ENCODE data around the gene HDLBP. TPM values are rescaled to one million over a fixed set of nuclear protein-coding genes. Genes with fewer than 3 reads are reported as not detected.
A peak's percentile ranks its signal among the peaks of the same experiment; 100 is the strongest.
"Not testable (repeated sequence)": the region's sequence is repeated elsewhere in the genome, so short reads cannot be mapped to it uniquely, and the experiment has no call there.

Gene HDLBP
- total and polyA plus RNA-seq, 4 donors, result 220 to 476 (median 318) TPM

DNA sequence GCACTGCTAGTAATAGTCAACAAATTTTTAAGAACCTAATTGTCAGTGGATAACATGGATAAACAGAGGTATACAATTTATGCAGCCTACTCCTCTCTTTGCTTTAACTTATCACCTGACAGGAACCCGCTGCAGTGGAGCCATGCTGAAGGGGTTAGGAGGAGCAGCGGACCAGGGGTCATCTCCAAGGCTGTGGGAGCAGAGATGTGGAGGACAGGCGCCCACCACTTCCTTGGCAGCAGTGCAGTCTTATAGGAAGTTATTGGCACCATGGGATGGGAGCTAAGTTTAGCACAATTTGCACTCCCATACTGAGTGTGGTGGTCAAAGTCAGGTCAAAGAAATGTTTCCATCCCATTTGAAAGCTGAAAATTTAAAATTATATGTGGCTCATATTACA lies 35.6 kb downstream of the HDLBP start:
- DNase-seq, result no peak
- Histone ChIP-seq H3K9me3 (ENCODE audit: control insufficient read depth, low read length) (no peaks in the 10 kb centered on the region), H3K27me3 (ENCODE audit: control insufficient read depth in 1 of 2, insufficient read depth in 2 of 2, low read length in 1 of 2) (no peaks in the 10 kb centered on the region), H3K4me3 (ENCODE audit: low read length in 2 of 2) (no peak overlapping the region), H3K36me3 (ENCODE audit: control insufficient read depth in 1 of 2, insufficient read depth in 2 of 2, low read length in 1 of 2) (no peaks in the 10 kb centered on the region), H3K4me1 (ENCODE audit: control insufficient read depth in 1 of 2, insufficient read depth in 2 of 2, low read length in 2 of 2) (no peaks in the 10 kb centered on the region), H3K27ac (ENCODE audit: low read depth in 1 of 2, low read length in 2 of 2) (no peak overlapping the region)
- WGBS, 2 donors, result 79 to 83% methylated on average over 3 of the region's 3 CpGs
- ATAC-seq (ENCODE audit: low FRiP score), result no peak
- intact Hi-C loops (cut with DNase I), result loop anchor here (10.0 kb wide), 2 partner anchors 105 to 115 kb away; no protein-coding TSS in a partner anchor

DNA sequence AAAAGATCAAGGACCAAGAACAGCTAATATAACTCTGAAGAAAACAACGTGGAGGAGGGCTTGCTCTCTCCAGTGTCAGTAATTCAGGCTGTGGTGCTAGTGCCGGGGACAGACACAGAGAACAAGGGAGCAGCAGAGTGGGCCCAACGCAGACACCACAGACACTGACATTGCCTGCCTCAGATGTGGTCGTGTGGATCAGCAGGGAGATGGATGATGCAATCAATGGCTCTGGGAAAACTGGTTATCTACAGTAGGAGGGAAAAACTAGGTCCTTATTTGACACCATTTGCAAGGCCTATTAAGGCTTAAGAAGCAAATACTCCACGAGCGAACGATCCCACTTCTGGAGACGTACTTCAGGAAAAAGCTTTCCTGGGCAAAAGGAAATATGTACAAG lies 36.1 kb downstream of the HDLBP start:
- ATAC-seq (ENCODE audit: low FRiP score), result no peak
- Histone ChIP-seq H3K36me3 (ENCODE audit: control insufficient read depth in 1 of 2, insufficient read depth in 2 of 2, low read length in 1 of 2) (no peaks in the 10 kb centered on the region), H3K27ac (ENCODE audit: low read depth in 1 of 2, low read length in 2 of 2) (no peak overlapping the region), H3K9me3 (ENCODE audit: control insufficient read depth, low read length) (no peaks in the 10 kb centered on the region), H3K4me3 (ENCODE audit: low read length in 2 of 2) (no peak overlapping the region), H3K4me1 (ENCODE audit: control insufficient read depth in 1 of 2, insufficient read depth in 2 of 2, low read length in 2 of 2) (no peaks in the 10 kb centered on the region), H3K27me3 (ENCODE audit: control insufficient read depth in 1 of 2, insufficient read depth in 2 of 2, low read length in 1 of 2) (no peaks in the 10 kb centered on the region)
- intact Hi-C loops (cut with DNase I), result loop anchor here (10.0 kb wide), 2 partner anchors 105 to 115 kb away; no protein-coding TSS in a partner anchor
- no peak for DNase-seq
- WGBS, 2 donors, result 76 to 78% methylated on average over 8 of the region's 8 CpGs

- H3K27ac ChIP-seq (ENCODE audit: low read depth in 1 of 2, low read length in 2 of 2); H3K4me3 ChIP-seq (ENCODE audit: low read length in 2 of 2); ATAC-seq (ENCODE audit: low FRiP score); H3K27me3 ChIP-seq (ENCODE audit: control insufficient read depth in 1 of 2, insufficient read depth in 2 of 2, low read length in 1 of 2); H3K9me3 ChIP-seq (ENCODE audit: control insufficient read depth, low read length); H3K36me3 ChIP-seq (ENCODE audit: control insufficient read depth in 1 of 2, insufficient read depth in 2 of 2, low read length in 1 of 2); DNase-seq; H3K4me1 ChIP-seq (ENCODE audit: control insufficient read depth in 1 of 2, insufficient read depth in 2 of 2, low read length in 2 of 2): not testable (repeated sequence)
- intact Hi-C loops (cut with DNase I), result loop anchor here (10.0 kb wide), 2 partner anchors 106 to 116 kb away; no protein-coding TSS in a partner anchor
- WGBS, 2 donors, result 96 to 98% methylated on average over 7 of the region's 7 CpGs
Measured at GRCh38 chr2:241278306-241278705, 37.2 kb downstream of the HDLBP start.

DNA sequence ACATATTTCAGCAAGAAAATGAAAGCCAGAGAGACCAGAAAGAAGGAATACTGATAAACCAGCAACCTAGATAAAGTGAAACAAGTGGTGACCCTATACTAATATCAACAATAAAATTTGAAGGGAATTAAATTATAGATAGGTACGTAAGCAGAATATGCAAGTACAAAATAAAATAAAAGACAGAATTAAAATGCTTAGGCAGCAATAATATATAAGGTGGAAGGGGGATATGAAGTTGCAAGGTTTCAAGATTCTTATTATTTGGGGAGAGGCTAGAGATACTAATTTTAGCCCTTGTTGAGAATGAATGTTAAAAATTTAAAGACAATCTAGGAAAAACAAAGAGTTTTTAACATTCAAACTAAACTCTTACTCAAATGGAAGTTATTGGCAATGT lies 39.6 kb downstream of the HDLBP start:
- H3K27ac ChIP-seq (ENCODE audit: low read depth in 1 of 2, low read length in 2 of 2), result no peak overlapping the region
- intact Hi-C loops (cut with DNase I), result loop anchor here (10.0 kb wide), 2 partner anchors 109 to 119 kb away; no protein-coding TSS in a partner anchor
- ATAC-seq (ENCODE audit: low FRiP score), result no peak
- WGBS, 2 donors, result 98 to 100% methylated on average over 1 of the region's 1 CpG
- DNase-seq, result no peak
- H3K4me1 ChIP-seq (ENCODE audit: control insufficient read depth in 1 of 2, insufficient read depth in 2 of 2, low read length in 2 of 2), result no peaks in the 10 kb centered on the region
- H3K36me3 ChIP-seq (ENCODE audit: control insufficient read depth in 1 of 2, insufficient read depth in 2 of 2, low read length in 1 of 2), result no peaks in the 10 kb centered on the region
- no peaks in the 10 kb centered on the region for H3K9me3 ChIP-seq (ENCODE audit: control insufficient read depth, low read length)
- H3K27me3 ChIP-seq (ENCODE audit: control insufficient read depth in 1 of 2, insufficient read depth in 2 of 2, low read length in 1 of 2), result no peaks in the 10 kb centered on the region
- no peak overlapping the region for H3K4me3 ChIP-seq (ENCODE audit: low read length in 2 of 2)

DNA sequence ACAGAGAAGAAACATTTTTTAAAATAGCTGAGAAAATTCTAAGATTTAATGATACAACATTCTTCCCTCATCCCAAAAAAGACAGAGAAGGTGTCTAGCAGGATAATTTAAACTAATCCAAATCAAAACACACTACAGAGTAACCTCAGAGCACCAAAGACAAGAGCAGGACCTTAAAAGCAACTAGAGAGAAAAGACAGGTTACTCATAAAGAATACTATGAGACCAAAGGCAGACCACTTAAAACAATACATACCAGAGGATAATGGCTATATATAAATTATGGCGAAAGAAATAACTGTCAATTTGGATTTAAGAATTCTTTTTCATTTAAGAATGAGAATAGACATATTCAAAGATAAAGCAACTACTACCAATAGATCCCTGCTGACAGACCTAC lies 40.0 kb downstream of the HDLBP start:
- H3K4me1 ChIP-seq (ENCODE audit: control insufficient read depth in 1 of 2, insufficient read depth in 2 of 2, low read length in 2 of 2), result no peaks in the 10 kb centered on the region
- intact Hi-C loops (cut with DNase I), result loop anchor here (10.0 kb wide), 2 partner anchors 109 to 119 kb away; no protein-coding TSS in a partner anchor

DNA sequence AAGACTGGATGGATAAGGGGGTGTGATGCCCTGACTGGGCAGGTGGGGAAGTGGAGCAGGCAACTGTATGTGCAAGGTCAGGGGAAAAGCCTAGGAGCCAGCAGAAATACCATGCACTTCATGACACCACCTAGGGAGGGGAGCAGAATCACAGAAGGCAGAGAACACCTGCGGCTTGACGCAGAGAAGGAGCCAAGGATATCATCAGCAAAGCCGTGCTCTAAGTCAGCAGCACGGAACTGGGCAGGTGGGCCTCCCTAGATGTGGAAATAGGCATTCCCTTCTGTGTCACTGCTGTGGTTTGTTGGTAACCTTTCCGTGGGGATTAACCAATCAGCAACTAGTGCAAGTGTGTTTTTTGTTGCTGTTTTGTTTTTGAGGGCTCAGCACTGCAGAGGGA lies 41.3 kb downstream of the HDLBP start:
- no peak overlapping the region for H3K27ac ChIP-seq (ENCODE audit: low read depth in 1 of 2, low read length in 2 of 2)
- DNase-seq (no peak), ATAC-seq (ENCODE audit: low FRiP score) (no peak)
- intact Hi-C loops (cut with DNase I), result loop anchor here (5.0 to 10.0 kb wide), 3 partner anchors 43 to 121 kb away; partner anchors contain the start of genes HDLBP (in 1 of the 2) and SEPTIN2 (in 1 of the 2)
- H3K4me3 ChIP-seq (ENCODE audit: low read length in 2 of 2), result no peak overlapping the region
- no peaks in the 10 kb centered on the region for H3K9me3 ChIP-seq (ENCODE audit: control insufficient read depth, low read length)
- no peaks in the 10 kb centered on the region for H3K36me3 ChIP-seq (ENCODE audit: control insufficient read depth in 1 of 2, insufficient read depth in 2 of 2, low read length in 1 of 2)
- H3K27me3 ChIP-seq (ENCODE audit: control insufficient read depth in 1 of 2, insufficient read depth in 2 of 2, low read length in 1 of 2), result no peaks in the 10 kb centered on the region
- WGBS, 2 donors, result 89 to 90% methylated on average over 5 of the region's 5 CpGs
- H3K4me1 ChIP-seq (ENCODE audit: control insufficient read depth in 1 of 2, insufficient read depth in 2 of 2, low read length in 2 of 2), result peaks cover 0 to 2% of the 10 kb centered on the region in 2 donors

More for the DNA sequence above, 40.0 kb downstream of the HDLBP start:
- WGBS, 2 donors, result 96 to 100% methylated on average over 1 of the region's 1 CpG
- H3K4me3 ChIP-seq (ENCODE audit: low read length in 2 of 2), result no peak overlapping the region
- no peak for ATAC-seq (ENCODE audit: low FRiP score)
- H3K27ac ChIP-seq (ENCODE audit: low read depth in 1 of 2, low read length in 2 of 2), result no peak overlapping the region
- H3K36me3 ChIP-seq (ENCODE audit: control insufficient read depth in 1 of 2, insufficient read depth in 2 of 2, low read length in 1 of 2), result no peaks in the 10 kb centered on the region
- H3K27me3 ChIP-seq (ENCODE audit: control insufficient read depth in 1 of 2, insufficient read depth in 2 of 2, low read length in 1 of 2), result no peaks in the 10 kb centered on the region
- no peaks in the 10 kb centered on the region for H3K9me3 ChIP-seq (ENCODE audit: control insufficient read depth, low read length)
- DNase-seq, result no peak

DNA sequence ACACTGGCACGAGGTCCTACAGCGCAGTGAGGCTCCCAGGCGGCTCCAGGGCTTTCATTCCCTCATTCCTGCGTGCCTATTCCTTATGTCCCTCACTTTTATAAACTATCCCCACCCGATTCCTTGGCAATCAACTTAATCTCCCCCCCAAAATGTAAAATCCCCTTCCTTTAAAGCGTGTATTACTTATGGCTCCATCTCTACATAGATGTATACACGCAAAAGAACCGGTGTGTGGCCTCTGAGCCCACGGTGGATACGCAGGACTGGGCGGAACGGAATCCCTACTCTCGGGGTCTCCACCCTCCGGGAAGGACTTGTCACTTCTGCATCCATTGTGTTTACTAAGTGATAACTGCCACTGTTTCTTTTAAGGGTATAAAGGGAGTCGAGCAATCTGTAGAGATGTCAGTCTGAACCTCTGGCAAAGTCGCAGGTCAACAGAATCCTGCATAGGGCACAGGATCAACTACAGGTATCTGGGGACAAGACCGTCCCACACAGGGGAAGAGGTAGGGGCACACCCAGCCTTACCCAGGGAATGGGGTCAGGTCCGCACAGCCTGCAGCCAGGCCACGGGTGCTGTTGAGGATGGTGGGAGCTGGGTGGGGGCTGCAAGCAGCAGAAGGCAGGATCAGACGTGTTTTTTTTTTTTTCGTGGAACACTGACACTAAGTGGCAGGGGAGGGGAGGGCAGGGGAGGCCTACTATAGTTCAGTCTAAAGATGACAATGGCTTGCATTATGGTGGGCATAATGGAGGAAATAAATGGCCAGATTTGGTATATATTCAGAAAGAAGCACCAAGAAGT lies 42.1 kb downstream of the HDLBP start:
- H3K4me3 ChIP-seq (ENCODE audit: low read length in 2 of 2), result peak overlapping the region in 1 of 2 donors; percentile 95
- H3K27me3 ChIP-seq (ENCODE audit: control insufficient read depth in 1 of 2, insufficient read depth in 2 of 2, low read length in 1 of 2), result no peaks in the 10 kb centered on the region
- 57 to 58% methylated on average over 21 of the region's 21 CpGs for WGBS, 2 donors
- peak overlapping the region in 1 of 2 donors; percentile 69 for H3K27ac ChIP-seq (ENCODE audit: low read depth in 1 of 2, low read length in 2 of 2)
- no peaks in the 10 kb centered on the region for H3K9me3 ChIP-seq (ENCODE audit: control insufficient read depth, low read length)
- ATAC-seq (ENCODE audit: low FRiP score), result peak; percentile 10
- intact Hi-C loops (cut with DNase I), result loop anchor here (1.0 to 10.0 kb wide), 4 partner anchors 41 to 121 kb away; partner anchors contain the start of genes HDLBP (in 1 of the 2) and SEPTIN2 (in 1 of the 2)
- H3K36me3 ChIP-seq (ENCODE audit: control insufficient read depth in 1 of 2, insufficient read depth in 2 of 2, low read length in 1 of 2), result no peaks in the 10 kb centered on the region
- DNase-seq, result no peak
- peaks cover 0 to 2% of the 10 kb centered on the region in 2 donors for H3K4me1 ChIP-seq (ENCODE audit: control insufficient read depth in 1 of 2, insufficient read depth in 2 of 2, low read length in 2 of 2)

DNA sequence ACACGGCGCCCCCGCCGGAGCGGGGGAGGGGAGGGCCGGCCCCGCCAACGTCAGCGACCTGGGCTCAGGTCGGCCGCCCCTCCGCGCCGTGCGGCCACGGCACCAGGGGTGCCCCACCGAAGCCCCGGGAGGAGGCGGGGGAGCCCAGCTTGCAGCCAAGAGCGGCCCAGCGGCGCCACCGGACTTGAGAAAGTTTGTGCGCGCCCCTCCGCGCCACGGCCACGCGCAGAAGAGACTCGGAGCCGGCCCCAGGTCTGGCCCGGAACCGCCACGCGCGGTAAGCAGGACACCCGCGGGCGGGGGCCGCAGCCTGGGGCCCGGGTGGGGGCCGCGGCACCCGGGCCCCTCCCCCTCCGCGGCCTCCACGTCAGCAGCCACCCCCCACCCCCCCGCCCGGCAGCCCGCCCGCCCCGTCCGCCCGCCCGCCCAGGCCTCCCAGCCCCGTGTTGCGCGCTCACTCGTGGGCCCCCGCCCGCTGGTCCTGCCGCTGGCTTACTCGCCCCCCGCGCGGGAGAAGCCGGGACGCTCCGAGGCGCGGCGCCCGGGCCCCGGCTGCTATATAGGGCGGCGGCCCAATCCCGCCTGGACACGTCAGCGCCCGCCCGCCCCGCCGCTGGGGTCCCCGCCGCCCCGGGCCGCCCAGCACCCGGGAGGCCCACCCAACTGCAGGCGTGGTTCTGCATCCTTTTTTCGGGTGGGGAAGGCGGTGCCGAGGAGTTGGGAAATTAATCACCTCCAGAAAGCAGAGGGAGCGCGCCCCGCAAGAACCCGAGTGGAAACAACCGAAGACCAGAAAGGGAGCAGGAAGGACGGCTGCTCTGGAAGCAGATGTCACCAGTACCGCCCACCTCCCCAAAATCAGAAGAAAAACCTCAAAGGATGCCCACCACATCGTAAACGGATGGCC lies 42.9 kb downstream of the HDLBP start:
- Histone ChIP-seq H3K36me3 (ENCODE audit: control insufficient read depth in 1 of 2, insufficient read depth in 2 of 2, low read length in 1 of 2) (peaks cover 0 to 3% of the 10 kb centered on the region in 2 donors), H3K27me3 (ENCODE audit: control insufficient read depth in 1 of 2, insufficient read depth in 2 of 2, low read length in 1 of 2) (no peaks in the 10 kb centered on the region), H3K9me3 (ENCODE audit: control insufficient read depth, low read length) (no peaks in the 10 kb centered on the region), H3K4me1 (ENCODE audit: control insufficient read depth in 1 of 2, insufficient read depth in 2 of 2, low read length in 2 of 2) (peaks cover 0 to 2% of the 10 kb centered on the region in 2 donors), H3K4me3 (ENCODE audit: low read length in 2 of 2) (peak overlapping the region; percentile 95 to 98), H3K27ac (ENCODE audit: low read depth in 1 of 2, low read length in 2 of 2) (peak overlapping the region; percentile 80 to 89)
- intact Hi-C loops (cut with DNase I), result loop anchor here (1.0 to 10.0 kb wide), 4 partner anchors 42 to 122 kb away; partner anchors contain the start of genes HDLBP (in 1 of the 2) and SEPTIN2 (in 1 of the 2)
- peak; percentile 80 to 92 for DNase-seq
- WGBS, 2 donors, result 0 to 1% methylated on average over 37 to 102 of the region's 102 CpGs
- ATAC-seq (ENCODE audit: low FRiP score), result peak; percentile 87
